Mesothelial cell of epicardium (in vitro differentiated cells): Measurements from ENCODE around the gene TES. TPM values are rescaled to one million over a fixed set of nuclear protein-coding genes. Genes with fewer than 3 reads are reported as not detected.
A peak's percentile ranks its signal among the peaks of the same experiment; 100 is the strongest.

Experiments used
- DNase-seq, 2 experiments: peaks; one replicate each; pipeline ENCODE4 v3.0.0; 2021; ENCODE audit warnings: low spot score in 2 of 2; ENCODE audit not compliant: unreplicated experiment in 2 of 2
- H3K27ac Mint-ChIP-seq: 2 replicates; pipeline ENCODE4 v1.8.0; 2021; ENCODE audit warnings: mixed read lengths
- H3K27me3 Mint-ChIP-seq: 2 replicates; pipeline ENCODE4 v1.8.0; 2021; ENCODE audit warnings: low read depth, mixed read lengths
- H3K36me3 Mint-ChIP-seq: 2 replicates; pipeline ENCODE4 v1.8.0; 2021; ENCODE audit warnings: mixed read lengths
- H3K4me1 Mint-ChIP-seq: 2 replicates; pipeline ENCODE4 v1.8.0; 2021; ENCODE audit warnings: mixed read lengths
- H3K4me3 Mint-ChIP-seq: 2 replicates; pipeline ENCODE4 v1.8.0; 2021; ENCODE audit warnings: mild to moderate bottlenecking, moderate library complexity, mixed read lengths
- H3K9me3 Mint-ChIP-seq: 2 replicates; pipeline ENCODE4 v1.8.0; 2021; ENCODE audit warnings: mixed read lengths
- total RNA-seq: library from RNA; stranded (reverse); gene quantifications from 3 replicates; pipeline ENCODE4 v1.2.1, GENCODE V29; 2021
- TF ChIP-seq, protein P1 (sequence below): fragments of 200-600 bp; sonication (generic); IDR thresholded peaks from one replicate; pipeline ENCODE4 v1.5.0; 2021; ENCODE audit warnings: antibody characterized with exemption; ENCODE audit not compliant: unreplicated experiment

The TES gene
- total RNA-seq, 1 donor from 2014 or later: 131 TPM

DNA sequence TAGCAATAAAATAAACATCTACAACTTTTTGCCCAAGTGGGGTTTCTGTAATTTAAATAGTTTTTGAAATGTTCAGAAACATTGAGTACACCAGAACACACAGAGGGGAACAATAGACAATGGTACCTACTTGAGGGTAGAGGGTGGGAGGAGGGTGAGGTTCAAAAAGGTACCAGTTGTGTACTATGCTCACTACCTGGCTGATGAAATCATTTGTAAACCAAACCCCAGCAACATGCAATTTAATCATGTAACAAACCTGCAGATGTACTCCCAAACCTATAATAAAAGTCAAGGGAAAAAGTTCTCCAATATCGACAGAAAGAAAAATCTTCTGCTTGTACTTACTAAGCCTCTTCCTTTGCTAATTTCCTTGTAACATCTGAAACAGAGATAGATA lies 4.2 kb upstream of the TES start:
- Mint-ChIP-seq H3K27me3 (no peaks in the 10 kb centered on the region), H3K4me1 (no peaks in the 10 kb centered on the region), H3K4me3 (no peak overlapping the region), H3K9me3 (no peaks in the 10 kb centered on the region), H3K27ac (no peak overlapping the region), H3K36me3 (no peaks in the 10 kb centered on the region)
- DNase-seq: no peak
- TF ChIP-seq, protein P1, sequence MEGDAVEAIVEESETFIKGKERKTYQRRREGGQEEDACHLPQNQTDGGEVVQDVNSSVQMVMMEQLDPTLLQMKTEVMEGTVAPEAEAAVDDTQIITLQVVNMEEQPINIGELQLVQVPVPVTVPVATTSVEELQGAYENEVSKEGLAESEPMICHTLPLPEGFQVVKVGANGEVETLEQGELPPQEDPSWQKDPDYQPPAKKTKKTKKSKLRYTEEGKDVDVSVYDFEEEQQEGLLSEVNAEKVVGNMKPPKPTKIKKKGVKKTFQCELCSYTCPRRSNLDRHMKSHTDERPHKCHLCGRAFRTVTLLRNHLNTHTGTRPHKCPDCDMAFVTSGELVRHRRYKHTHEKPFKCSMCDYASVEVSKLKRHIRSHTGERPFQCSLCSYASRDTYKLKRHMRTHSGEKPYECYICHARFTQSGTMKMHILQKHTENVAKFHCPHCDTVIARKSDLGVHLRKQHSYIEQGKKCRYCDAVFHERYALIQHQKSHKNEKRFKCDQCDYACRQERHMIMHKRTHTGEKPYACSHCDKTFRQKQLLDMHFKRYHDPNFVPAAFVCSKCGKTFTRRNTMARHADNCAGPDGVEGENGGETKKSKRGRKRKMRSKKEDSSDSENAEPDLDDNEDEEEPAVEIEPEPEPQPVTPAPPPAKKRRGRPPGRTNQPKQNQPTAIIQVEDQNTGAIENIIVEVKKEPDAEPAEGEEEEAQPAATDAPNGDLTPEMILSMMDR: no peak

DNA sequence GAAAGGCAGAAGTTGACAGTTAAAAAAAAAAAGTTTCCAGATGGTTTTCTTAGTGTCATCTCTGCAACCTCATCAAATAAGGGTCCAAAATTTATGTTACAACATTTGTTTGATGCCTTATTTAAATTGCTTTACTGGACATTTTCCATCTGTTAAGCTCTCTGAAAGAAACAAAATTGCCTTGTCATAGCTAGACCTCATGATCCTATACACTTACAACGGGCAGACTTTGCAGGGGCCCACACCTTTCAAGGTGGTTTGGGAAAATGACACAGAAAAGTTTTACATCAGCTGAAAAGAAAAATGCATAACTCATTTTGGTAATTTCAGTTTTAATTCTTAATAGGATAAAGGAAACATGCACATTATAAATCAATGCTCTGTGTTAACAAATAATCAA lies 1.4 kb upstream of the TES start:
- Mint-ChIP-seq H3K4me3 (no peak overlapping the region), H3K9me3 (no peaks in the 10 kb centered on the region), H3K27me3 (no peaks in the 10 kb centered on the region), H3K4me1 (peaks cover 27% of the 10 kb centered on the region), H3K27ac (no peak overlapping the region), H3K36me3 (no peaks in the 10 kb centered on the region)
- no peak for DNase-seq
- TF ChIP-seq, protein P1: no peak

DNA sequence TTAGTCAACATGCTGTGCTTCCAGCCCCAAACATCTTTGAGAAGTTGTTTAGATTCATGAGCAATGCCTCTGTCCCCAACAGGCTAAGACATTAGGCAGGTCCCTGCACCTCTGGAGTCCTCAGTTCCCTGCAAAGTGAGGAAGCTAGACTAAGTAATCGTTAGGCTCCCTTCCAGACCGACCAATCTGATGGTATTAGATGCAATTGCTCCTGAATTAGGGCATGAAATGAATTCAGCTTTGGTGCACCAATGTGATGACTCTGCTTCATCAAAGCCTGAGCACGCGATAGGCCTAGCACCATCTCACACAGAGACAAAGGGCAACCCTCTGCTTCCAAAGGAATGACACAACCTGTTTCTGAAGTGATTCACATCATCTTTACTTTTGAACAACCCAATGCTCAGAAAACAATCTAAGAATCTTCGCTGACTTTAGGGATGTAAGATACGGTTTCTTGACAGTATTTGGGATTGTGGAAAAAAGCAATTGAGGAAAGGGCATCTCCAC lies 723 bp upstream of the TES start:
- TF ChIP-seq, protein P1: no peak
- Mint-ChIP-seq H3K36me3 (no peaks in the 10 kb centered on the region), H3K4me3 (peak overlapping the region; percentile 56), H3K9me3 (no peaks in the 10 kb centered on the region), H3K4me1 (peaks cover 32% of the 10 kb centered on the region), H3K27me3 (no peaks in the 10 kb centered on the region), H3K27ac (peak overlapping the region; percentile 23)
- DNase-seq: no peak

DNA sequence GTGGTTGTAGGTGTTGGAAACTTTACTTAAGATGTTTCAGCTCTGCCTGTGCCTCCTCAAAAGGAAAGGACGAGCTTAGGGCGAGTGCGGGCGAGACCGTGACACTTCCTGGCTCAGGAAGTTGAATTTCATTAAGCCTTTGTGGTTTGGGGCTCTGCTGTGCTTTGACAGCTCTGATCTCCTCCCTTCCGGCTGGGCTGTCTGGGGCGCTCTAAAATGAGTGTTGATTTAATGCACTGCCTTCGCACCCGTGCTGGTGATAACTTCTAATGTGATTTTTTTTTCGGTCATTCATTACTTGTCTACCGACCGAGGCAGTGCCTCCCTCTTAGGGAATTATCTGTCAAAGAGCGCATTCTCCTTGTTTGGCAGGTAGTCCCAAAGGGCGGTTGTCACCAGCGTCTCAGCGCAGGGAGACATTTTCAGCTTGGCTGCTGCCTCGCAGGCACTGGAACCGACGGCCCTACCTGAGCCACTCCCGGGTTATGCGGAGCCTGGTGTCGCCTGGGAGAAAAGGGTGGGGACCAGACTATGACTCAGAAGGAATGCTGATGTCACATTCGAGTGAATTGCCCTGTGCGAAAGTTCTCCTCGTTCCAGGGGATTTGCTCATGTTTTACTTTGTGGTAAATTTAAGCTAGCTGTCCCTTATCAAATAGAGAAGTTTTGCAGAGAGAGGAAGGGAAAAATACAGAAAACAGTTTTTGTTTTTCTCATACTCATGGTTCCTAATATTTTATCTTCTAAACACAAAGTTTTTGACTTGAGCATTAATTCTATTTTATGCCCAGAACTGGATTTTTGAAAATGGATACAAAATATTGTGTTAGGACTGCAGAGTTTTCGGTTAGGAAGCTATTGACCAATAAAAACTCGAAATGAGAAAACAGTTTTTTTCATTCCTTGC lies 920 bp downstream of the TES start:
- TF ChIP-seq, protein P1: no peak
- no peaks in the 10 kb centered on the region for H3K27me3 Mint-ChIP-seq
- DNase-seq: peak; percentile 29 to 67
- H3K27ac Mint-ChIP-seq: peak overlapping the region; percentile 99
- H3K36me3 Mint-ChIP-seq: no peaks in the 10 kb centered on the region
- no peaks in the 10 kb centered on the region for H3K9me3 Mint-ChIP-seq
- H3K4me1 Mint-ChIP-seq: peaks cover 41% of the 10 kb centered on the region
- peak overlapping the region; percentile 94 for H3K4me3 Mint-ChIP-seq

DNA sequence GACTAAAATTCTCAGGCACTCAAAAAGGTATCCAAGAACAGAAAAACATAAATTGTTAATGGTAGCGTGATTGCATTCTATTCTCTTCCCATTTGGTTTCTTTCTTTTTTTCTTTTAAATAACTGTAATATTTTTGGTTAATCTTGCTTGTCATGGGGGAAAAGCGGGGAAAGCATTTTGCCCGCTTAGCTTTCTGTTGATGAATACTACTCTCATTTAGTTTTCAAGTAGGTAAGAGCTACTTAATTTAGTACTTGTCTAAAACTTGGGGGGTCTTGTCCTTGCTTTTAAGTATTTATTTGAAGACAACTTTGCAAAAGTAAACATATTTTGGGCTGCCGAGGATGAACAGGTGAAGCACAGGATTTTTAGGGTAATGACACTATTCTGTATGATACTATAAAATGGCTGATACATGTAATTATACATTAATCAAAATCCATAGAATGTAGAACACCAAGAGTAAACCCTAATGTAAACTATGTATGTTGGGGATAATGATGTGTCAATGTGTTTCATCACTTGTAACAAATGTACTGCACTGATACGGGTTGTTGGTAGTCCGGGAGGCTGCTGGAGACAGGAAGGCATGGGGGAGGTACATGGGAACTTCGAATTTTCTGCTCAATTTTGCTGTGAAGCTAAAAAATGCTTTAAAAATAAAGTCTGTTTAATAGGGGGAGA lies 1.7 kb downstream of the TES start:
- no peaks in the 10 kb centered on the region for H3K36me3 Mint-ChIP-seq
- no peaks in the 10 kb centered on the region for H3K27me3 Mint-ChIP-seq
- DNase-seq: no peak
- H3K27ac Mint-ChIP-seq: peak overlapping the region; percentile 99
- no peaks in the 10 kb centered on the region for H3K9me3 Mint-ChIP-seq
- TF ChIP-seq, protein P1: no peak
- peak overlapping the region; percentile 94 for H3K4me3 Mint-ChIP-seq
- peaks cover 43% of the 10 kb centered on the region for H3K4me1 Mint-ChIP-seq
